H9 (cell line): ENCODE measurements around the gene TOB2. TPM values are rescaled to one million over a fixed set of nuclear protein-coding genes. Genes with fewer than 3 reads are reported as not detected.

Experiments used
- DNase-seq: peaks from one replicate; pipeline ENCODE4 v3.0.0-alpha.2; 2017
- H2AFZ ChIP-seq: one replicate; pipeline ENCODE4 v1.6.1; 2013; ENCODE audit warnings: mild to moderate bottlenecking, low read length, control low read depth, moderate library complexity
- H2AK5ac ChIP-seq: 2 replicates; pipeline ENCODE4 v1.6.1; 2013; ENCODE audit warnings: low read length, control low read depth, mixed read lengths; ENCODE audit not compliant: insufficient read length
- H2BK120ac ChIP-seq: one replicate; pipeline ENCODE4 v1.6.1; 2013; ENCODE audit warnings: low read depth, mild to moderate bottlenecking, low read length, control low read depth, inconsistent platforms; ENCODE audit not compliant: poor library complexity, severe bottlenecking
- H2BK12ac ChIP-seq: 2 replicates; pipeline ENCODE4 v1.6.1; 2013; ENCODE audit warnings: low read length, control low read depth, mixed read lengths, low read depth; ENCODE audit not compliant: insufficient read length
- H2BK15ac ChIP-seq: 2 replicates; pipeline ENCODE4 v1.6.1; 2013; ENCODE audit warnings: low read depth, low read length, control low read depth
- H2BK20ac ChIP-seq: one replicate; pipeline ENCODE4 v1.6.1; 2013; ENCODE audit warnings: low read depth, mild to moderate bottlenecking, low read length, control low read depth, inconsistent platforms; ENCODE audit not compliant: poor library complexity, severe bottlenecking
- H2BK5ac ChIP-seq: 2 replicates; pipeline ENCODE4 v1.6.1; 2013; ENCODE audit warnings: low read length, control low read depth, mixed read lengths; ENCODE audit not compliant: insufficient read length
- H3K14ac ChIP-seq: 2 replicates; pipeline ENCODE4 v1.6.1; 2013; ENCODE audit warnings: low read length, control low read depth; ENCODE audit not compliant: insufficient read depth
- H3K18ac ChIP-seq: 2 replicates; pipeline ENCODE4 v1.6.1; 2013; ENCODE audit warnings: low read depth, mild to moderate bottlenecking, mixed read lengths, low read length, control low read depth; ENCODE audit not compliant: insufficient read length
- H3K23ac ChIP-seq: 2 replicates; pipeline ENCODE4 v1.6.1; 2013; ENCODE audit warnings: low read length, control low read depth, mixed read lengths, low read depth; ENCODE audit not compliant: insufficient read length
- H3K23me2 ChIP-seq: 2 replicates; pipeline ENCODE4 v1.6.1; 2013; ENCODE audit warnings: low read depth, mild to moderate bottlenecking, mixed read lengths, low read length, control low read depth; ENCODE audit not compliant: insufficient read length, poor library complexity, severe bottlenecking
- H3K27ac ChIP-seq: 2 replicates; pipeline ENCODE4 v1.5.1; 2013; ENCODE audit warnings: low read length, control low read depth, mixed read lengths, low read depth; ENCODE audit not compliant: insufficient read length
- H3K27me3 ChIP-seq: 2 replicates; pipeline ENCODE4 v1.6.1; 2013; ENCODE audit warnings: low read length, control low read depth, inconsistent platforms; ENCODE audit not compliant: insufficient read depth
- H3K4ac ChIP-seq: 2 replicates; pipeline ENCODE4 v1.6.1; 2013; ENCODE audit warnings: low read depth, mild to moderate bottlenecking, control low read depth, inconsistent platforms, low read length, moderate library complexity
- H3K4me1 ChIP-seq: 2 replicates; pipeline ENCODE4 v1.6.1; 2013; ENCODE audit warnings: low read length, control low read depth, inconsistent platforms; ENCODE audit not compliant: insufficient read depth
- H3K4me2 ChIP-seq: 2 replicates; pipeline ENCODE4 v1.6.1; 2013; ENCODE audit warnings: low read length, control low read depth, mixed read lengths; ENCODE audit not compliant: insufficient read length, insufficient read depth
- H3K56ac ChIP-seq: 2 replicates; pipeline ENCODE4 v1.6.1; 2013; ENCODE audit warnings: low read depth, mild to moderate bottlenecking, mixed read lengths, low read length, control low read depth; ENCODE audit not compliant: insufficient read length
- H3K79me1 ChIP-seq: 2 replicates; pipeline ENCODE4 v1.6.1; 2013; ENCODE audit warnings: low read depth, mild to moderate bottlenecking, moderate library complexity, low read length, control low read depth, inconsistent platforms; ENCODE audit not compliant: insufficient read depth, poor library complexity, severe bottlenecking
- H3K79me2 ChIP-seq: 2 replicates; pipeline ENCODE4 v1.6.1; 2013; ENCODE audit warnings: low read length, control low read depth, inconsistent platforms; ENCODE audit not compliant: insufficient read depth
- H3K9ac ChIP-seq: 2 replicates; pipeline ENCODE4 v1.6.1; 2013; ENCODE audit warnings: low read length, control low read depth, mixed read lengths; ENCODE audit not compliant: insufficient read length; ENCODE audit errors: extremely low read depth
- H3K9me3 ChIP-seq: one replicate; pipeline ENCODE4 v1.6.1; 2013; ENCODE audit warnings: low read depth, low read length, inconsistent platforms; ENCODE audit not compliant: control insufficient read depth
- H3T11ph ChIP-seq: one replicate; pipeline ENCODE4 v1.6.1; 2013; ENCODE audit warnings: mild to moderate bottlenecking, low read length, control low read depth, inconsistent platforms
- H4K20me1 ChIP-seq: one replicate; pipeline ENCODE4 v1.6.1; 2013; ENCODE audit not compliant: control insufficient read depth, insufficient read length, insufficient read depth
- H4K5ac ChIP-seq: 2 replicates; pipeline ENCODE4 v1.6.1; 2013; ENCODE audit warnings: low read depth, mild to moderate bottlenecking, mixed read lengths, low read length, control low read depth; ENCODE audit not compliant: insufficient read length
- H4K8ac ChIP-seq: replicated peaks from 2 replicates; pipeline ENCODE4 v1.6.1; 2013; ENCODE audit warnings: low read length, control low read depth, mixed read lengths, low read depth; ENCODE audit not compliant: insufficient read length
- H4K91ac ChIP-seq: 2 replicates; pipeline ENCODE4 v1.6.1; 2013; ENCODE audit warnings: low read depth, mild to moderate bottlenecking, moderate library complexity, mixed read lengths, low read length, control low read depth; ENCODE audit not compliant: insufficient read length
- H3K27ac Mint-ChIP-seq, 3 experiments: 2 replicates in 2 of 3; 3 replicates in 1 of 3; pipeline ENCODE4 v1.8.0; 2020 to 2021; ENCODE audit warnings: mixed read lengths in 3 of 3, mild to moderate bottlenecking in 1 of 3, moderate library complexity in 1 of 3
- H3K27me3 Mint-ChIP-seq: 2 replicates; pipeline ENCODE4 v1.8.0; 2021; ENCODE audit warnings: low read depth, mild to moderate bottlenecking, moderate library complexity, mixed read lengths
- H3K36me3 Mint-ChIP-seq, 3 experiments: 2 replicates in 2 of 3; 3 replicates in 1 of 3; pipeline ENCODE4 v1.8.0; 2020 to 2021; ENCODE audit warnings: low read depth in 3 of 3, mixed read lengths in 3 of 3; ENCODE audit not compliant: insufficient read depth in 1 of 3
- H3K4me1 Mint-ChIP-seq, 2 experiments: 2 replicates each; pipeline ENCODE4 v1.8.0; 2020; ENCODE audit warnings: mixed read lengths in 2 of 2
- H3K4me3 Mint-ChIP-seq, 2 experiments: 2 replicates in 1 of 2; 3 replicates in 1 of 2; pipeline ENCODE4 v1.8.0; 2020 to 2021; ENCODE audit warnings: mild to moderate bottlenecking in 2 of 2, mixed read lengths in 2 of 2, moderate library complexity in 1 of 2
- H3K9me3 Mint-ChIP-seq, 2 experiments: 2 replicates in 1 of 2; 3 replicates in 1 of 2; pipeline ENCODE4 v1.8.0; 2020; ENCODE audit warnings: mild to moderate bottlenecking in 2 of 2, mixed read lengths in 2 of 2, moderate library complexity in 1 of 2
- CTCF ChIP-seq: fragments of 200-600 bp; sonication (generic); conservative IDR thresholded peaks from 3 replicates; pipeline ENCODE4 v1.8.0; 2021; ENCODE audit warnings: antibody characterized with exemption, mild to moderate bottlenecking
- WGBS: extraction: QIAGEN DNeasy Blood & Tissue Kit; methylation state at CpG from one replicate; pipeline ENCODE4 v1.1.7; 2013; ENCODE audit warnings: missing lambda C conversion rate, low lambda C conversion rate, mixed read lengths; ENCODE audit not compliant: insufficient read length; ENCODE audit errors: extremely low coverage; 5-methylcytosine and 5-hydroxymethylcytosine counted together
- total RNA-seq: library from RNA; stranded (reverse); gene quantifications from 2 replicates; pipeline ENCODE4 v1.2.1, GENCODE V29; 2021

Gene TOB2
- total RNA-seq, 1 experiment from 2014 or later = 75.8 TPM

GRCh38 chr22:41458161-41458728, 11.6 kb upstream of the TOB2 start:
- TF ChIP-seq CTCF = no peak
- Mint-ChIP-seq H3K4me1 (no peaks in the 10 kb centered on the region), H3K27ac (peak overlapping the region in 2 of 3 experiments; percentile 1 to 49; a peak in 4 of 7 replicates), H3K36me3 (peaks cover 27 to 55% (median 47%) of the 10 kb centered on the region in 3 experiments; a peak in 6 of 7 replicates), H3K27me3 (no peaks in the 10 kb centered on the region), H3K4me3 (no peak overlapping the region), H3K9me3 (no peaks in the 10 kb centered on the region)
- no peak overlapping the region for H2BK20ac ChIP-seq
- no peak overlapping the region for H4K91ac ChIP-seq
- no CpG with 5 or more reads among the region's 7 CpGs for WGBS
- no peaks in the 10 kb centered on the region for H3K79me2 ChIP-seq
- no peak overlapping the region for H2BK15ac ChIP-seq
- no peak overlapping the region for H3T11ph ChIP-seq
- no peak overlapping the region for H2AFZ ChIP-seq
- no peak overlapping the region for H4K8ac ChIP-seq
- no peaks in the 10 kb centered on the region for H4K20me1 ChIP-seq
- no peaks in the 10 kb centered on the region for H3K4me1 ChIP-seq
- no peak overlapping the region for H3K14ac ChIP-seq
- no peak overlapping the region for H3K4ac ChIP-seq
- no peak overlapping the region for H2BK120ac ChIP-seq
- no peak overlapping the region for H4K5ac ChIP-seq
- H3K23ac ChIP-seq = no peak overlapping the region
- H3K9me3 ChIP-seq = no peaks in the 10 kb centered on the region
- no peak overlapping the region for H3K4me2 ChIP-seq
- no peaks in the 10 kb centered on the region for H3K23me2 ChIP-seq
- H2BK12ac ChIP-seq = no peak overlapping the region
- no peak overlapping the region for H2BK5ac ChIP-seq
- H2AK5ac ChIP-seq = no peak overlapping the region
- DNase-seq = no peak
- no peaks in the 10 kb centered on the region for H3K27me3 ChIP-seq
- no peak overlapping the region for H3K18ac ChIP-seq
- H3K9ac ChIP-seq = no peak overlapping the region
- no peaks in the 10 kb centered on the region for H3K79me1 ChIP-seq
- H3K56ac ChIP-seq = no peak overlapping the region
- no peak overlapping the region for H3K27ac ChIP-seq
